NCI-H1694 treated with DMSO at 0.1 percent for 48 hours (cell line): Measurements from ENCODE around the gene UMAD1.

Experiments
- DNase-seq: peaks from one replicate; lab custom pipeline; 2025; lab: John Stamatoyannopoulos, UW

Gene UMAD1

GRCh38 chr7:7720750-7721621 is 80.4 kb downstream of the UMAD1 start:
- DNase-seq = no peak

GRCh38 chr7:7731732-7732131 is 91.2 kb downstream of the UMAD1 start:
- DNase-seq = no peak

DNA sequence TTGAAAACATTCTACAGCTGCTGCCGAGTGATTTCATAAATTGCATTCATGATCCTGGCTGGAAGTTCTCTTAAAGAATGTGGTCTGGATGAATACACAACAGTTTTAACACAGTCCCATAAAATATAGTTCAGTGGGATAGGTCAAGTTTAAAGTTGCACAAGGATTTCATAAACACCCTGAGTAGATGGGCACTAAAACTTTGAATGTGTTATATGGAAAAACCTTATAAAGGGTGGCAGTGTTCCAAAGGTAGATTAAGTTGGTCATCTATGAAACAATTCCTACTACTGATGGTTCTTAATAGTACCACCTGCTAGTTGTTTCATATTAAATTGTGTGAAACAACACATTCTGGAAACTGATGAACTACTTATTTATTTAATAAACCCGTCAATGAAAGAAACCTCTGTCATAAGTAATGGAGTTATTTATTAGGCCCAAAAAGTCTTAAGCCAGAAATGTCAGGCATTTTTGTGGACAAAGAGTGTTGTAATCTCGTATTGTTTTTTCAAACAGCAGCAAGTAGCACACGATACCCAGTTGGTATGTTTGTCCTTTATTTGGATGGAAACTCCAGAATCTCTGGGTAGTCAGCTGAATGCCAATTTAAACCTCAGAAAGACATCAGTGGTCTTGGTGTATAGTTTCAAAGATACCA is 92.2 kb downstream of the UMAD1 start:
- peak; percentile 50 for DNase-seq

GRCh38 chr7:7736671-7737070 is 96.1 kb downstream of the UMAD1 start:
- DNase-seq = peak; percentile 98

DNA sequence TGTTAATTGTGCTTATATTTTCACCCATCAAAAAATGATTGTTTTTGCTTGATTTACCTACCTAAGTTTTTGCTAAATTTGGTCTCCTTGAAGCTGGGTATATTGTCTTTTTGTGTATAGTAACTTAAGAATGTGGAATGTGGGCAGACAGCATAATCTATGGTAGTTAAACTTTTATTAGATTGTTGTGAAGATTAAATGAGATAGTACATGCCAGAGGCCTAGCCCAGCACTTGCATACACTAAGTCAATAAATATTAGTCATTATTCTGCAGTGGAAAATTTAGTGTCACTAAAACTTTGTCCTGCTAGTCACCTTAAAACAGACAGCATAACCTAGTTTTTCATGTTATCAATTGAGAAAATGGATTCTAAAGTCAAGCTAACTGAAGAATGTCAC is 97.1 kb downstream of the UMAD1 start:
- no peak for DNase-seq

GRCh38 chr7:7738177-7738576 is 97.6 kb downstream of the UMAD1 start:
- no peak for DNase-seq

GRCh38 chr7:7738622-7739021 is 98.1 kb downstream of the UMAD1 start:
- peak; percentile 79 for DNase-seq

- DNase-seq = no peak
Observed at GRCh38 chr7:7739204-7740036, 98.9 kb downstream of the UMAD1 start.

DNA sequence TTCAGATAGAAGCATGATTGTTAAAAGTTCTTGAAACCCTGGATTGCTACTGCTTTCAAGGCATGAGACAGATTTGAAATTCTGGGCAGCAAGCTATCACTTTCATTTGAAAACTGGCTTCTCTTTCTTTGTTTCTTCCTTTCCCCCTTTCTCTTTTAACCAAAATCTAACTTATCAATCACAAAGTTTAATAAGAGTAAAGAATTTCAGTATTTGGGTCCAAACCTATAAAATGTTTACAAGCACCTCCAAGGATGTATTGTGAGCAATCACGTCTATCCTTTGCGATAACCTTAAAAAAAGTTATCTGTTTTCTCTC is 99.4 kb downstream of the UMAD1 start:
- no peak for DNase-seq

DNA sequence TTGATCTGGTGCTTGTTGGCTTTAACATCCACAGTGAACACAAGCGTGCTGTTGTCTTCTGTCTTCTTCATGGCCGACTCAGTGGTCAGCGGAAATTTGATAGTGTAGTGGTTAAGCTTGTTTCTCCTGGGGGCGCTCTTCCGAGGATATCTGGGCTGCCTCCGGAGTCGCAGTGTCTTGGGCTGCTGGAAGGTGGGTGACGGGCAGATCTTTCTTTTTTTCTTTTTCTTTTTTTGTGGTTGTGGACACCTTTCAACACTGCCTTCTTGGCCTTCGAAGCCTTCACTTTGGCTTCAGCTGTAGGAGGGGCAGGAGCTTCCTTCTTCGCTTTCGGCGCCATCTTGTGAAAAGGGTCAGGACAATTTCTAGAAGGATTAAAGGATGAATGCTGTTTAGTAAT is 101.7 kb downstream of the UMAD1 start:
- DNase-seq = no peak

DNA sequence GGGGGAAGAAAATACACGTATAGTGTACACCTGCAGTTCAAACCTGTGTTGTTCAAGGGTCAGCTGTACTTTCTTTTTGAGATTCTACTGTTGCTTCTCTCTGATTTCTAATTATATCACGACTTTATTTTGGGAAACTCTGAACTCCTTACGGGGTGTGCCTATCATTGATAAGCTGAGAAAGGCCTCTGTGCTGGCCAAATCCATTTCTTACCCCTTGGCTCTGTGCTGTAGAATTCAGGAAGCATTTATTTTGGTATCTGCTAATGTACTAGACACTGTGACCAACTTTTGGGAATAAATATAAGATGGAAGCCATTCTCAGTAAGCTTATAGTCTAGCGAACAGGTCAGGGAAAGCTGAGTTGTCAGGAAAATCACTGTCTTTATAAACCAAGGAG is 104.7 kb downstream of the UMAD1 start:
- DNase-seq = no peak

DNA sequence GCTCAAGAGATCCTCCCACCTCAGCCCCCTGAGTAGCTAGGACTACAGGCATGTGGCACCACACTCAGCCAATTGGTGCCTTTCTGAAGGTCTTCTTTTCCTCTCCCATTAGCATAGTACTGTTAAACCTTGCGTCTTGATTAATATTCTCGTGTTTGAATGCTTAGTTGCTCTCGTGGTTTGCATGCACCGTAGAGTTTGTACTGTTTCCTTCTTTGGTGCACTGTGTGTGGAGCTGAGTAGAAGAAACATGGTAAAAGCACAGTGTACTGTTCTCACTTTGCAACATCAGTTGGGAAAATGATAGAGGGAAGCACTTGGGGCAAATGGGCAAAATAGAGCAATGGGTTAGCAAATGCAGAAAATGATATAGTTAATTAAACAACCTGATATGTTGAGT is 105.4 kb downstream of the UMAD1 start:
- DNase-seq = no peak

DNA sequence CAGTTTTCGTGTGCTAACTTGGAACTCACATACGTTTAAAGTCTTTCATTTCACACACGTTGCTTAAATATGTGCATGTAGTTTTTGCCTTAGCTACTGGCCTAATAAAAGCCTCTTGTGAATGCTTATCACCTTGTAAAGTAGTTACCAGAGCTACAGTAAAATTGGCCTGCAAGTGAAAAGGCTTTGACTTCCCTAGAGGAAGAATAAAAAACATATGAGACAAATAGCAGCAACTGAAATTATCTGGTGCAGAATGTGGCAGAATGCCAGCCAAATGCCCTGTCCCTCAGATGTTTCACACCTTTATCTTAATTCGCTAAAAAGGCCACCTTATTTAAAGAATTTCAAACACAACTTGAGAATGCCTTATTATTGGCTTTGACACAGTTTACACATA is 105.9 kb downstream of the UMAD1 start:
- no peak for DNase-seq

GRCh38 chr7:7750571-7751242 is 110.2 kb downstream of the UMAD1 start:
- no peak for DNase-seq

GRCh38 chr7:7751243-7752092 is 110.9 kb downstream of the UMAD1 start:
- DNase-seq = no peak

DNA sequence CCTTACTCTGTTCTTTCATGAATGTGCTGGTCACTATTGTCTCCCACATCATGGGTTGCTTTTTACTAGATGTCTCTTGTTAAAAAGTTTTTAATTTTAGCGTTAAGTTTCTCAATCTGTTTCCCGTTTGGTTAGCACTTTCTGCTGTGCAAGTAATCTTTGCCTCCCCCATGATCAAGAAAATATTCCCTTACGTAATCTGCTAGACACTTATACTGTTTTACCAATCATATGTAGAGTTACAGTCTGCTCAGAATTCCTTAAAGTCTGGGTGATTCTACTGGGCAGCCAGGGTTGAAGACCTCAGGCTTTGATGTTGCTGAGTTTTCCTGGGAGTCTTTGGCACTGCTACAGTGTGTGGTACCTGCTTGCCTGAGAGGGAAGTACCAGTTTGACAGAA is 116.0 kb downstream of the UMAD1 start:
- DNase-seq = no peak

DNA sequence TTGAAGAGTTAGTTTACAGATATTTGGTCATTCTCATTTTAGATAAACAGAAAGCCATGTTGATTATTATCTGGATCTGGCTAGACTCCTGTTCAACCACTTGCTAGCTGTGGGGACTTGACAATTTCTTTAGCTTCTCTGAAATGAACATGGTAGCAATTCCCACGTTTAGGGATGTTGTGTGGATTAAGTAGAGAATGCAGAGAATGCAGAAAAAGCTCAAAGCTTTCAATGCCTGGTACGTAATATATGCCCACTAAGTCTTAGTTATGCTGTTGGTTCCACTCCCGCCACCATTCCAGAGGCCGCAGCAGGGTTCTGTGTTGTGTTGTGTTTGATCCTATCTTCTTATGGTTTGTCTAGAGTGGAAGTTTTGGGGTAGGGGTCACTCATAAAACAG is 117.0 kb downstream of the UMAD1 start:
- DNase-seq = no peak

- peak; percentile 85 for DNase-seq
Observed at GRCh38 chr7:7761340-7761973, 120.9 kb downstream of the UMAD1 start.

- DNase-seq = no peak
Observed at GRCh38 chr7:7761974-7762779, 121.6 kb downstream of the UMAD1 start.
